Calu3 (cell line): ENCODE data around the gene LRCH2. TPM values are rescaled to one million over a fixed set of nuclear protein-coding genes. Genes with fewer than 3 reads are reported as not detected.
A peak's percentile ranks its signal among the peaks of the same experiment; 100 is the strongest.

Experiments
- BruUV-seq: library from RNA; stranded (reverse); fragments of 400-500 nt; replicated peaks from 2 replicates; lab custom pipeline; 2021; lab: Mats Ljungman, UMichigan
- CTCF ChIA-PET: fragments of 300-600 bp; sonication (Branson Sonifier 250); formaldehyde crosslinking; loops from one replicate; lab custom pipeline; 2022; ENCODE audit warnings: antibody characterized with exemption; lab: Charles Lee
- DNase-seq: peaks from one replicate; pipeline ENCODE4 v3.0.0; 2022
- H3K27ac Mint-ChIP-seq: one replicate; pipeline ENCODE4 v1.8.0; 2022; ENCODE audit warnings: mixed read lengths; ENCODE audit not compliant: unreplicated experiment
- H3K27me3 Mint-ChIP-seq: one replicate; pipeline ENCODE4 v1.8.0; 2022; ENCODE audit warnings: mixed read lengths; ENCODE audit not compliant: unreplicated experiment
- H3K36me3 Mint-ChIP-seq: one replicate; pipeline ENCODE4 v1.8.0; 2022; ENCODE audit warnings: mild to moderate bottlenecking, moderate library complexity, mixed read lengths; ENCODE audit not compliant: insufficient read depth, unreplicated experiment
- H3K4me1 Mint-ChIP-seq: one replicate; pipeline ENCODE4 v1.8.0; 2022; ENCODE audit warnings: mild to moderate bottlenecking, low read depth, mixed read lengths; ENCODE audit not compliant: unreplicated experiment
- H3K4me3 Mint-ChIP-seq: one replicate; pipeline ENCODE4 v1.8.0; 2022; ENCODE audit warnings: mild to moderate bottlenecking, low read depth, moderate library complexity, mixed read lengths; ENCODE audit not compliant: unreplicated experiment
- H3K9me3 Mint-ChIP-seq: one replicate; pipeline ENCODE4 v1.8.0; 2022; ENCODE audit warnings: low read depth, mixed read lengths; ENCODE audit not compliant: unreplicated experiment
- intact Hi-C: fragments of 100-400 bp; cut with micrococcal nuclease; formaldehyde crosslinking; loops from one replicate; pipeline ENCODE4 v1.10.0; 2022; ENCODE audit not compliant: unreplicated experiment
- total RNA-seq: library from RNA; stranded (reverse); gene quantifications from 2 replicates; pipeline ENCODE4 v1.2.3, GENCODE V29; 2022
- TF ChIP-seq, protein P1 (sequence below): fragments of 200-600 bp; IDR thresholded peaks from one replicate; pipeline ENCODE4 v1.8.0; 2022; ENCODE audit warnings: antibody characterized with exemption; ENCODE audit not compliant: unreplicated experiment

LRCH2 gene
- total RNA-seq, 1 experiment from 2014 or later: not detected

DNA sequence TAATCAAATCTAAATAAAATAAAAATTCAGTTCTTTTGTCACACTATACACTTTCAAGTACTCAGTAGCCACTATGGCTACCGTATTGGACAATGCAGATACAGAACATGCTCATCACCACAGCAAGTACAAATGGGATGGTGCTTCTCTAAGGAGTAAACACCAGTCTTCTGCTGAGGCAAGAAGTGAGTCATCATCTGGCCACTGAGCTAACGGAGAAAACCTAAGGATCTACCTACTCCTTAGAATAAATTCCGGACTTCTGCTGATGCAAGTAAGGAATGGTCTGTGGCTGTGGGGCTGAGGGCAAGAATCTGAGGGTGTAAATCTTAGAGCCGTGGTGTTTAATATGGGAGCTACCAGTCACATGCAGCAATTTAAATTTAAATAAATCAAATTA is 56.0 kb downstream of the LRCH2 start:
- CTCF ChIA-PET: no interaction called here
- intact Hi-C loops: no loop called here
- no peaks in the 10 kb centered on the region for H3K4me1 Mint-ChIP-seq
- H3K4me3 Mint-ChIP-seq: no peak overlapping the region
- H3K9me3 Mint-ChIP-seq: no peaks in the 10 kb centered on the region
- no peaks in the 10 kb centered on the region for H3K36me3 Mint-ChIP-seq
- TF ChIP-seq, protein P1, sequence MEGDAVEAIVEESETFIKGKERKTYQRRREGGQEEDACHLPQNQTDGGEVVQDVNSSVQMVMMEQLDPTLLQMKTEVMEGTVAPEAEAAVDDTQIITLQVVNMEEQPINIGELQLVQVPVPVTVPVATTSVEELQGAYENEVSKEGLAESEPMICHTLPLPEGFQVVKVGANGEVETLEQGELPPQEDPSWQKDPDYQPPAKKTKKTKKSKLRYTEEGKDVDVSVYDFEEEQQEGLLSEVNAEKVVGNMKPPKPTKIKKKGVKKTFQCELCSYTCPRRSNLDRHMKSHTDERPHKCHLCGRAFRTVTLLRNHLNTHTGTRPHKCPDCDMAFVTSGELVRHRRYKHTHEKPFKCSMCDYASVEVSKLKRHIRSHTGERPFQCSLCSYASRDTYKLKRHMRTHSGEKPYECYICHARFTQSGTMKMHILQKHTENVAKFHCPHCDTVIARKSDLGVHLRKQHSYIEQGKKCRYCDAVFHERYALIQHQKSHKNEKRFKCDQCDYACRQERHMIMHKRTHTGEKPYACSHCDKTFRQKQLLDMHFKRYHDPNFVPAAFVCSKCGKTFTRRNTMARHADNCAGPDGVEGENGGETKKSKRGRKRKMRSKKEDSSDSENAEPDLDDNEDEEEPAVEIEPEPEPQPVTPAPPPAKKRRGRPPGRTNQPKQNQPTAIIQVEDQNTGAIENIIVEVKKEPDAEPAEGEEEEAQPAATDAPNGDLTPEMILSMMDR: no peak
- BruUV-seq: no TSS peak
- no peak for DNase-seq
- H3K27ac Mint-ChIP-seq: no peak overlapping the region
- no peaks in the 10 kb centered on the region for H3K27me3 Mint-ChIP-seq

DNA sequence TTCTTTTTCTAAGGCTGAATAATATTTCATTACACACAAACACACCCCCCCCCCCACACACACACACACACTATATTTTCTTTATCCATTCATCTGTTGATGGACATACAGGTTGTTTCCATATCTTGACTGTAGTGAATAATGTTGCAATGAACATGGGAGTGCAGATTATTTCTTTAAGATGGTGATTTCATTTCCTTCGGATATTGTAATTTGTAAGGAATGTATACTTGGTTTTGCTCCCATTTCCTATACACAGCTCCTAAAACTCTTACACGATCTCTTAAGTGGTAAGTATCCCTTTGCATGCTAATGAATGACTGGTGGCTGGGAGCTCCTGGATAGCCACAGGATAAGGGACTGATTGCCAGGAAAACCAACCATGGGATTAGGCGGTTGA is 59.3 kb downstream of the LRCH2 start:
- Mint-ChIP-seq H3K9me3 (no peaks in the 10 kb centered on the region), H3K36me3 (no peaks in the 10 kb centered on the region), H3K27ac (no peak overlapping the region), H3K4me3 (no peak overlapping the region), H3K4me1 (no peaks in the 10 kb centered on the region), H3K27me3 (no peaks in the 10 kb centered on the region)
- DNase-seq: no peak
- intact Hi-C loops: no loop called here
- CTCF ChIA-PET: no interaction called here
- no TSS peak for BruUV-seq
- TF ChIP-seq, protein P1: no peak

DNA sequence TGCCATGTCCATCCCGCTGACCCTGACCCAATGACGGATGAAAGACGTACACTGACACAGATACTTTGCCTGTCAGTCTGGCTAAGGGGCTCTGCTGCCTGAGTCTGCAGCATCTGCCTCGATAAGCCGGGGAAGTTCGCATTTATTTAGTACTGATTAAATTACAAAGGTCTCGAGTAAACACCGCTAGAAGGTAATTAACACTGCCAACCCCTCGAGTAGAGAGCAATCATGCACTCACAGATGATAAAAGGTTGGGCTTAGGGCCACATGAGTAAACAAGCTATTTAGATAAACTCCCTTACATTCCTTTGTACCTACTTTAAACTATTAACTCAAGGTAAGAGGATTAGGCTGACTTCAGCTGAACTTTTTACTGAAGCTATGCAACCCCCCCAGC is 60.7 kb downstream of the LRCH2 start:
- intact Hi-C loops: no loop called here
- no peak for DNase-seq
- Mint-ChIP-seq H3K27me3 (no peaks in the 10 kb centered on the region), H3K27ac (no peak overlapping the region), H3K9me3 (no peaks in the 10 kb centered on the region), H3K4me1 (no peaks in the 10 kb centered on the region), H3K4me3 (no peak overlapping the region), H3K36me3 (no peaks in the 10 kb centered on the region)
- no TSS peak for BruUV-seq
- TF ChIP-seq, protein P1: no peak
- CTCF ChIA-PET: no interaction called here

DNA sequence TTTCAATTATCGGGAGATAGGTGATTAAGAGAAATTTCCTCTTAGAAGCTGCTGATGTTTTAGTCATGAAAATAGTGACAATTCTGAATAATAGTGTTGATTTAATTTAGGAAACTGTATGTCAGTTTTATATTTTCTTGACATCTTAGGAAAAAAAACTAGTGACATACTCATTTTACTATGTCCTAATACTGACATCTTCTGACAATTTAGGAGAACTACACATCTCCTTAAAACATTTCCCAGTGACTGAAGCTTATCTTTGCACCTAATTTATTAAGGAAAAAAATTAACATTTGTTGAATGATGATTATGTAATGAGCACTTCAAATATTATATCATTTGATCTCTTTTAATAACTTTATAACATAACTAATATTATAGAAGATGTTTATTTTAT is 86.7 kb downstream of the LRCH2 start:
- intact Hi-C loops: loop anchor here (2.0 to 5.0 kb wide), 3 partner anchors 172 to 535 kb away; no protein-coding TSS in a partner anchor
- Mint-ChIP-seq H3K36me3 (no peaks in the 10 kb centered on the region), H3K9me3 (peaks cover 4% of the 10 kb centered on the region), H3K4me3 (no peak overlapping the region), H3K27ac (no peak overlapping the region), H3K27me3 (no peaks in the 10 kb centered on the region), H3K4me1 (no peaks in the 10 kb centered on the region)
- BruUV-seq: no TSS peak
- TF ChIP-seq, protein P1: peak; percentile 34
- DNase-seq: no peak
- CTCF ChIA-PET: interaction anchor here (0.5 to 1.2 kb wide), 2 partner anchors 188 to 521 kb away, joined by 3 to 6 read pairs; no protein-coding TSS in a partner anchor
